GM06990 (cell line): ENCODE data around the gene ANKS1B.
"Not testable (repeated sequence)": the region's sequence is repeated elsewhere in the genome, so short reads cannot be mapped to it uniquely, and the experiment has no call there.

Source experiments
- DNase-seq: peaks from one replicate; pipeline ENCODE4 v3.0.0-alpha.2; 2011; ENCODE audit not compliant: insufficient read length; ENCODE audit errors: extremely low read depth
- H3K27me3 ChIP-seq: replicated peaks from 2 replicates; pipeline ENCODE4 v1.6.0; 2011; ENCODE audit warnings: low read length; ENCODE audit not compliant: control insufficient read depth, insufficient read depth
- H3K36me3 ChIP-seq: 2 replicates; pipeline ENCODE4 v1.5.1; 2011; ENCODE audit warnings: low read length; ENCODE audit not compliant: control insufficient read depth, insufficient read depth
- H3K4me3 ChIP-seq: replicated peaks from 2 replicates; pipeline ENCODE4 v1.5.1; 2011; ENCODE audit warnings: low read depth, mild to moderate bottlenecking, control low read depth, low read length
- TF ChIP-seq, protein P1 (sequence below): IDR thresholded peaks from 2 replicates; pipeline ENCODE4 v1.5.1; 2011; ENCODE audit warnings: low read length, control low read depth, mild to moderate bottlenecking, inconsistent platforms; ENCODE audit not compliant: insufficient read depth, poor library complexity, severe bottlenecking

Gene ANKS1B

DNA sequence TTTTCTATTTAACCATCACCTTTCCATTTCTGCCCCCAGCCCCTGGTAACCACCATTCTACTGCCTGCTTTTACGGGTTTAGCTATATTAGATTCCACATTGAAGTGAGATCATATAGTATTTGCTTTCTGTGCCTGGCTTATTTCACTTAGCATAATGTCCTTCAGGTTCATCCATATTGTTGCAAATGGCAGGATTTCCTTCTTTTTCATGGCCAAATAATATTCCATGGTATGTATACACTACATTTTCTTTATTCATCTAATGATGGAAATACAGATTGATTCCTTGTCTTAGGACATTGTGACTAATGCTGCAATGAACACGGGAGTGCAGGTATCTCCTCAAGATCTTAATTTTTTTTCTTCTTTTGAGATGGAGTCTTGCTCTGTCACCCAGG is 1137.5 kb downstream of the ANKS1B start:
- no peak for DNase-seq
- H3K4me3 ChIP-seq, result no peak overlapping the region
- TF ChIP-seq, protein P1, sequence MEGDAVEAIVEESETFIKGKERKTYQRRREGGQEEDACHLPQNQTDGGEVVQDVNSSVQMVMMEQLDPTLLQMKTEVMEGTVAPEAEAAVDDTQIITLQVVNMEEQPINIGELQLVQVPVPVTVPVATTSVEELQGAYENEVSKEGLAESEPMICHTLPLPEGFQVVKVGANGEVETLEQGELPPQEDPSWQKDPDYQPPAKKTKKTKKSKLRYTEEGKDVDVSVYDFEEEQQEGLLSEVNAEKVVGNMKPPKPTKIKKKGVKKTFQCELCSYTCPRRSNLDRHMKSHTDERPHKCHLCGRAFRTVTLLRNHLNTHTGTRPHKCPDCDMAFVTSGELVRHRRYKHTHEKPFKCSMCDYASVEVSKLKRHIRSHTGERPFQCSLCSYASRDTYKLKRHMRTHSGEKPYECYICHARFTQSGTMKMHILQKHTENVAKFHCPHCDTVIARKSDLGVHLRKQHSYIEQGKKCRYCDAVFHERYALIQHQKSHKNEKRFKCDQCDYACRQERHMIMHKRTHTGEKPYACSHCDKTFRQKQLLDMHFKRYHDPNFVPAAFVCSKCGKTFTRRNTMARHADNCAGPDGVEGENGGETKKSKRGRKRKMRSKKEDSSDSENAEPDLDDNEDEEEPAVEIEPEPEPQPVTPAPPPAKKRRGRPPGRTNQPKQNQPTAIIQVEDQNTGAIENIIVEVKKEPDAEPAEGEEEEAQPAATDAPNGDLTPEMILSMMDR, result no peak
- no peaks in the 10 kb centered on the region for H3K27me3 ChIP-seq
- H3K36me3 ChIP-seq, result no peaks in the 10 kb centered on the region

DNA sequence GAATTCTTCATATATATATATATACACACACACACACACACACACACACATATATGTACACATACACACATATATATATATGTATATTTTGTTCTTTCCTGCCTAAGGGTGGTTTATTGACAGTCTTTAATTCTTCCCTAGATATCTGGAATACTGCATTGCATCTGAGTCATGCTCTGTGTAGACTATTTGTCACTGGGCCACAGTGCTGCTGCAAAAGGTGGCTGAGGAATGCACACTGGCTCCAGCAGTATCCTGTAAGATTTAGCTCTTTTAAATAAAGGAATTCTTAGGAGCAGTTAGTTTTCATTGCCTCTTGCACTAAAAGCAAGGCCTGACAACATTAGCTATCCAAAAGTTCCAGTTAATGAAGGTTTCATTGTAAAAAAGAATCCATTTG is 1138.8 kb downstream of the ANKS1B start:
- TF ChIP-seq, protein P1, result no peak
- H3K27me3 ChIP-seq, result no peaks in the 10 kb centered on the region
- no peak for DNase-seq
- no peaks in the 10 kb centered on the region for H3K36me3 ChIP-seq
- H3K4me3 ChIP-seq, result no peak overlapping the region

DNA sequence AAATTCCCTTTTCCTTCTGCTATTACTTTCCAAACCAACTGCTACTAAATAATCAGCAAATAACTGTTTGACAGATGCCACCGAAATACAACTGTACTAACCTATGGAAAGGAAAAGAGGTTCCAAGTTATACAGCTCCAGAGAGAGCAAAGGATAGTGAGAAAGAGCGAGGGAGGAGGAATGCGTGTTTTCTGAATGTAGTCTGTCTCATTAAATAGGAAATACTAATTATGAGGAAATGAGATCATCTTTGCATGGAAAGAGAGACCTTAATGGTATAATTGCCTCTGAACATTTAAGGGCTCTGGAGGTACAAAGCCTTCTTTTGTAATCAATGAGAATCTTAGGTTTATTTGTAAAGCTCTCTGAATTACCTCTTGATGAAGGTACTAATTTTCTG is 1144.4 kb downstream of the ANKS1B start:
- DNase-seq, result no peak
- Histone ChIP-seq H3K36me3 (no peaks in the 10 kb centered on the region), H3K27me3 (no peaks in the 10 kb centered on the region), H3K4me3 (no peak overlapping the region)
- TF ChIP-seq, protein P1, result no peak

DNA sequence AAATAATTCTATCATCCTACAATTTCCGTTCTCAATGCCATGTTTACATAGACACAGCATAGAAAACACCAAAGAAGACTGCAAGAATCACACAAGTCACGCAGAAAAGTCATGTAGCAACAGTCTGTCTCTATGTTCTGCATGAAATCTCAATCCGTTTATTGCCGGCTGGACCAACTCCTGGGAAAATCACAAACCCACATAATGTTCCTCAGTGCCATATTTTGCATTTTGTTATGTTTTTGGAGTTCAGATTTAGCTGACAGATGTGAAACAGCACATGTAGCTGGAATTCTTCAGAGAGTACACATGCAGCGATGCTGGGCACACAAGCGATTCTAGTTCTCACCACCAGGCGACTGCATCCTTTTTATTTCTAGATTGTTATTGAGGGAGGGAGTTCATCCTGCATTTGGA is 1146.5 kb downstream of the ANKS1B start:
- no peaks in the 10 kb centered on the region for H3K27me3 ChIP-seq
- H3K4me3 ChIP-seq, result no peak overlapping the region
- TF ChIP-seq, protein P1, result no peak
- H3K36me3 ChIP-seq, result no peaks in the 10 kb centered on the region
- DNase-seq, result no peak

DNA sequence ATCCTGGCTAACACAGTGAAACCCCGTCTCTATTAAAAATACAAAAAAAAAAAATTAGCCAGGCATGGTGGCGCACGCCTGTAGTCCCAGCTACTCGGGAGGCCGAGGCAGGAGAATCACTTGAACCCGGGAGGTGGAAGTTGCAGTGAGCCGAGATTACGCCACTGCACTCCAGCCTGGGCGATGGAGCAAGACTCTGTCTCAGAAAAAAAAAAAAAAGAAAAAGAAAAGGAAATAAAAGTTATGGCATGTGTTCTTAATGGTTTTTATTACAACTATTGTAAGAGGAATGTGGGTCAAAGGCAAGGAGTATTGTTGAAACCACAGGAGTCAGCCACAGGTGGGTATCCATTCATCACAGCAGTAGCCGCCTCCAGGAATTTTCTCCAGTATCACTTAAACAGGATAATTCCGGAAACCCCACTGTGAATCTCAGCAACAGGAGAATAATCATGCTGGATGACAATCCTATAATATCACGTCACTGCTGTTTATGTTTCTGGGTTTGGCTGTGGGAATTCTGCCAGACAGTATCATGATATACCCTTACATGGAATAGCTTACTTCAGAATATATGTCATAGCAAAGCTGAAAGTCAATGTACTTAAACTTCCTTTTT is 1147.5 kb downstream of the ANKS1B start:
- DNase-seq, H3K4me3 ChIP-seq, H3K36me3 ChIP-seq, H3K27me3 ChIP-seq: not testable (repeated sequence)

DNA sequence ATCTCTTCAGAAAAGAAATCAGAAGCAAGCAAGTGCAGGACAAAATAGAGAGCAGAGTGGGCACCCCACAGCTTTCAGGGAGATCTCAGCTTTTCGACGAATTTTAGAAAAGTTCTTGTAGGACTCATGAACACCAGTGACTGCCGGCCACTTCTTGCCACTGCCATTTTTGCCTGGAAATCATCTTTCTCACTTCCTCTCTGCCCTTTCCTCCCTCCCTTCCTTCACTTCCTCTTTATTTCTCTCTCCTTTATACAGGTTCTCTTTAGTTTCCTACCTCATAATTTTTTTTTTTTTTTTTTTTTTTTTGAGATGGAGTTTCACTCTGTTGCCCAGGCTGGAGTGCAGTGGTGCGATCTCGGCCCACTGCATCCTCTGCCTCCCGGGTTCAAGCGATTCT is 1154.1 kb downstream of the ANKS1B start:
- H3K36me3 ChIP-seq, result no peaks in the 10 kb centered on the region
- DNase-seq, result no peak
- no peak overlapping the region for H3K4me3 ChIP-seq
- H3K27me3 ChIP-seq, result no peaks in the 10 kb centered on the region
- TF ChIP-seq, protein P1, result no peak
